Type B pancreatic cell (in vitro differentiated cells): Measurements from ENCODE around the gene GAS2L1. TPM values are rescaled to one million over a fixed set of nuclear protein-coding genes. Genes with fewer than 3 reads are reported as not detected.

Source experiments
- DNase-seq: peaks from one replicate; pipeline ENCODE4 v3.0.0; 2021; ENCODE audit warnings: mixed read lengths; ENCODE audit not compliant: unreplicated experiment; ENCODE audit errors: extremely low spot score
- H3K27ac Mint-ChIP-seq: 2 replicates; pipeline ENCODE4 v1.8.0; 2021; ENCODE audit warnings: mild to moderate bottlenecking, mixed read lengths
- H3K27me3 Mint-ChIP-seq: 2 replicates; pipeline ENCODE4 v1.8.0; 2021; ENCODE audit warnings: mixed read lengths
- H3K36me3 Mint-ChIP-seq: 2 replicates; pipeline ENCODE4 v1.8.0; 2021; ENCODE audit warnings: mixed read lengths
- H3K4me1 Mint-ChIP-seq: one replicate; pipeline ENCODE4 v1.8.0; 2021; ENCODE audit warnings: mixed read lengths; ENCODE audit not compliant: unreplicated experiment
- H3K4me3 Mint-ChIP-seq: 2 replicates; pipeline ENCODE4 v1.8.0; 2021; ENCODE audit warnings: mild to moderate bottlenecking, mixed read lengths
- H3K9me3 Mint-ChIP-seq: 2 replicates; pipeline ENCODE4 v1.8.0; 2021; ENCODE audit warnings: mixed read lengths
- CTCF ChIP-seq: fragments of 200-600 bp; sonication (generic); conservative IDR thresholded peaks from 2 replicates; pipeline ENCODE4 v1.5.0; 2021; ENCODE audit warnings: antibody characterized with exemption, mild to moderate bottlenecking
- total RNA-seq: library from RNA; stranded (reverse); gene quantifications from 2 replicates; pipeline ENCODE4 v1.2.1, GENCODE V29; 2021; ENCODE audit warnings: low replicate concordance

GAS2L1 gene
- total RNA-seq, 1 donor from 2014 or later: 13.5 TPM

GRCh38 chr22:29340566-29340965, 34.1 kb downstream of the GAS2L1 start:
- no peaks in the 10 kb centered on the region for H3K27me3 Mint-ChIP-seq
- no peak overlapping the region for H3K4me3 Mint-ChIP-seq
- H3K4me1 Mint-ChIP-seq: peaks cover 16% of the 10 kb centered on the region
- peaks cover 15% of the 10 kb centered on the region for H3K36me3 Mint-ChIP-seq
- H3K27ac Mint-ChIP-seq: no peak overlapping the region
- no peak for TF ChIP-seq CTCF
- no peaks in the 10 kb centered on the region for H3K9me3 Mint-ChIP-seq
- DNase-seq: no peak

- no peaks in the 10 kb centered on the region for H3K27me3 Mint-ChIP-seq
- DNase-seq: no peak
- no peak overlapping the region for H3K27ac Mint-ChIP-seq
- H3K4me1 Mint-ChIP-seq: peaks cover 16% of the 10 kb centered on the region
- peaks cover 17% of the 10 kb centered on the region for H3K36me3 Mint-ChIP-seq
- no peak for TF ChIP-seq CTCF
- H3K4me3 Mint-ChIP-seq: no peak overlapping the region
- H3K9me3 Mint-ChIP-seq: no peaks in the 10 kb centered on the region
These were observed 34.8 kb downstream of the GAS2L1 start for GRCh38 chr22:29341056-29341848.

GRCh38 chr22:29341849-29342127, 35.3 kb downstream of the GAS2L1 start:
- Mint-ChIP-seq H3K4me3 (no peak overlapping the region), H3K9me3 (no peaks in the 10 kb centered on the region), H3K36me3 (peaks cover 20% of the 10 kb centered on the region), H3K4me1 (peaks cover 20% of the 10 kb centered on the region), H3K27me3 (no peaks in the 10 kb centered on the region), H3K27ac (no peak overlapping the region)
- DNase-seq: no peak
- TF ChIP-seq CTCF: no peak

GRCh38 chr22:29342177-29342576, 35.7 kb downstream of the GAS2L1 start:
- H3K4me1 Mint-ChIP-seq: peaks cover 20% of the 10 kb centered on the region
- no peak overlapping the region for H3K27ac Mint-ChIP-seq
- no peak for DNase-seq
- TF ChIP-seq CTCF: no peak
- no peak overlapping the region for H3K4me3 Mint-ChIP-seq
- no peaks in the 10 kb centered on the region for H3K27me3 Mint-ChIP-seq
- H3K36me3 Mint-ChIP-seq: peaks cover 20% of the 10 kb centered on the region
- no peaks in the 10 kb centered on the region for H3K9me3 Mint-ChIP-seq

- Mint-ChIP-seq H3K4me3 (no peak overlapping the region), H3K27me3 (no peaks in the 10 kb centered on the region), H3K27ac (no peak overlapping the region), H3K4me1 (peaks cover 20% of the 10 kb centered on the region), H3K36me3 (peaks cover 20% of the 10 kb centered on the region), H3K9me3 (no peaks in the 10 kb centered on the region)
- no peak for DNase-seq
- TF ChIP-seq CTCF: no peak
These were observed 36.3 kb downstream of the GAS2L1 start for GRCh38 chr22:29342577-29343312.
